HFF-Myc (cell line): ENCODE results near the gene AMACR.

Source experiments
- DNase-seq: peaks from one replicate; pipeline ENCODE4 v3.0.0-alpha.2; 2011; ENCODE audit warnings: low read depth; ENCODE audit errors: extremely low read depth
- H3K4me3 ChIP-seq: replicated peaks from 2 replicates; pipeline ENCODE4 v1.5.1; 2011; ENCODE audit warnings: low read depth, mild to moderate bottlenecking, control low read depth, low read length
- CTCF ChIP-seq: IDR thresholded peaks from 2 replicates; pipeline ENCODE4 v1.5.1; 2012; ENCODE audit warnings: mild to moderate bottlenecking, low read depth, low read length, control low read depth; ENCODE audit errors: missing control alignments

Gene AMACR

GRCh38 chr5:34003941-34004340 lies 3.9 kb downstream of the AMACR start:
- H3K4me3 ChIP-seq = no peak overlapping the region
- no peak for TF ChIP-seq CTCF
- no peak for DNase-seq

- no peak for TF ChIP-seq CTCF
- no peak overlapping the region for H3K4me3 ChIP-seq
- DNase-seq = no peak
Observed at GRCh38 chr5:34002629-34003328, 5.1 kb downstream of the AMACR start.

GRCh38 chr5:34001241-34001841 lies 6.5 kb downstream of the AMACR start:
- no peak for TF ChIP-seq CTCF
- DNase-seq = no peak
- H3K4me3 ChIP-seq = no peak overlapping the region

GRCh38 chr5:33999978-34000377 lies 7.9 kb downstream of the AMACR start:
- H3K4me3 ChIP-seq = no peak overlapping the region
- TF ChIP-seq CTCF = no peak
- no peak for DNase-seq

- no peak overlapping the region for H3K4me3 ChIP-seq
- peak; percentile 72 for DNase-seq
- peak; percentile 69 for TF ChIP-seq CTCF
Observed at GRCh38 chr5:33997331-33997983, 10.4 kb downstream of the AMACR start.

- no peak for TF ChIP-seq CTCF
- H3K4me3 ChIP-seq = no peak overlapping the region
- DNase-seq = no peak
Observed at GRCh38 chr5:33995865-33996264, 12.0 kb downstream of the AMACR start.
